Mammary epithelial cell (primary cell): Measurements from ENCODE around the gene SYPL2.

Experiments
- EZH2 ChIP-seq: IDR thresholded peaks from 2 replicates; pipeline ENCODE4 v1.6.1; 2012; ENCODE audit warnings: low read length, inconsistent platforms, borderline replicate concordance
- TF ChIP-seq, protein P1 (sequence below), 2 donors: IDR thresholded peaks in 1 of 2; conservative IDR thresholded peaks in 1 of 2; 2 replicates each; pipeline ENCODE4 v1.5.1; 2011 to 2012; ENCODE audit warnings: inconsistent platforms in 2 of 2, low read length in 2 of 2, mild to moderate bottlenecking in 2 of 2, control low read depth in 1 of 2, low read depth in 1 of 2; ENCODE audit not compliant: insufficient read depth in 1 of 2; ENCODE audit errors: extremely low read depth in 1 of 2

DNA sequence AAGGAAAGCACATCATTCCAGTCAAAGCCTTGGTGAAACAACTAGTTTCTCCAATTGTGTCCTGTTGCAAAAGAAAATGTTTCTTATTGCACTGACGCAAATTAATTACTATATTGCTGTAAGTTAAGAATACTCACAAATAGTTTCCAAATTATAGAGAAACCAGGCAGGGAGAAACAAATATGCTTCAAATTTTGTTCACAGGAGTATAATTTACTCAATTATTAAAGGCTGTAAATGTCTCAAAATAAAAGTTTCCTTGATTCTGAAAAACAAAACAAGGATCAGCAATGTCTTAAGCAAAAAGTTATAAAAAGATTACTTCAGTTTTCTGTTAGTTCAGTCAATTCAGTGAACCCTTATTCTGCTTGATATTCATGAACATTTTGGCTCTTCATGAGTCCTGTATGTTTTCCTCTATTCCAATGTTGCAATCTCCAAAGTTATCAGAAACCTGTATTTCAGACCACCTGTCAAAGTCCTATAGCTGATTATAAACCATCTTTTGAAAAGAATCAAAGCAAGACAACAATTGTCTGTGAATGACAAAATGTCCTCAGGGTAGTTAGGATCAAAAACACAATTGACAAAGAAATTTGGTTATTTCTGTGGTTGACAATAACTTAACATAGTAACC is 11.7 kb upstream of the SYPL2 start:
- TF ChIP-seq, protein P1, sequence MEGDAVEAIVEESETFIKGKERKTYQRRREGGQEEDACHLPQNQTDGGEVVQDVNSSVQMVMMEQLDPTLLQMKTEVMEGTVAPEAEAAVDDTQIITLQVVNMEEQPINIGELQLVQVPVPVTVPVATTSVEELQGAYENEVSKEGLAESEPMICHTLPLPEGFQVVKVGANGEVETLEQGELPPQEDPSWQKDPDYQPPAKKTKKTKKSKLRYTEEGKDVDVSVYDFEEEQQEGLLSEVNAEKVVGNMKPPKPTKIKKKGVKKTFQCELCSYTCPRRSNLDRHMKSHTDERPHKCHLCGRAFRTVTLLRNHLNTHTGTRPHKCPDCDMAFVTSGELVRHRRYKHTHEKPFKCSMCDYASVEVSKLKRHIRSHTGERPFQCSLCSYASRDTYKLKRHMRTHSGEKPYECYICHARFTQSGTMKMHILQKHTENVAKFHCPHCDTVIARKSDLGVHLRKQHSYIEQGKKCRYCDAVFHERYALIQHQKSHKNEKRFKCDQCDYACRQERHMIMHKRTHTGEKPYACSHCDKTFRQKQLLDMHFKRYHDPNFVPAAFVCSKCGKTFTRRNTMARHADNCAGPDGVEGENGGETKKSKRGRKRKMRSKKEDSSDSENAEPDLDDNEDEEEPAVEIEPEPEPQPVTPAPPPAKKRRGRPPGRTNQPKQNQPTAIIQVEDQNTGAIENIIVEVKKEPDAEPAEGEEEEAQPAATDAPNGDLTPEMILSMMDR (conservative IDR thresholded peaks at IDR 0.05 in 1 of 2, IDR thresholded peaks at IDR 0.05 in 1 of 2; ENCODE audit: extremely low read depth in 1 of 2, insufficient read depth in 1 of 2, low read depth in 1 of 2, low read length in 2 of 2), result no peak
- no peak for TF ChIP-seq EZH2
